ENCODE results near the gene PDCD4. TPM values are rescaled to one million over a fixed set of nuclear protein-coding genes. Genes with fewer than 3 reads are reported as not detected.

Gene PDCD4
- total and polyA plus RNA-seq, 10 of the 15 experiments (the other 5 are each of a cell fraction or from before 2014, with no cell fraction given), result 101 to 372 (median 171) TPM

DNA sequence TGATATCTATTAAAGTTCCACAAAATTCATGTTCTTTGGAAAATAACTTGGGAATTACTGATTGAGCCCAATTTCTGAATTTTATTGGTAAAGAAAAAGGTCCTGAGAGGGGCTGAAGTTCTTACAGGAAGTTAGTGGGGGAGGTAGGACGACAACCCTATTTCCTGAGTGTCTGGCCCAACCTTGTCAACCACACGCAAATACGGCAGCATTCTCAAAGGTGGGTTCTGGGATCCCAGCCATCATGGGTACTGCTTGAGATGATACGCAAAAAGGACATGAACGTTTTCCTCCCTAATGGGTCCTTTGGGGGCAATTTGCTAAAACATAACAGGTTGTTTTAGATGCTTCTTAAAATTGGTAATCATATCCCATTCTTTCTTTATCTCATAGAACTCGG, 2.7 kb upstream of the PDCD4 start (continued):
- no peak for TF ChIP-seq SUPT20H (IDR thresholded peaks at IDR 0.05; ENCODE audit: borderline replicate concordance, control insufficient read depth, low read depth, low read length)
- no peak for TF ChIP-seq NR2C2 (IDR thresholded peaks at IDR 0.05; ENCODE audit: borderline replicate concordance, control insufficient read depth, insufficient read length, low read depth)
- TF ChIP-seq, protein P1, sequence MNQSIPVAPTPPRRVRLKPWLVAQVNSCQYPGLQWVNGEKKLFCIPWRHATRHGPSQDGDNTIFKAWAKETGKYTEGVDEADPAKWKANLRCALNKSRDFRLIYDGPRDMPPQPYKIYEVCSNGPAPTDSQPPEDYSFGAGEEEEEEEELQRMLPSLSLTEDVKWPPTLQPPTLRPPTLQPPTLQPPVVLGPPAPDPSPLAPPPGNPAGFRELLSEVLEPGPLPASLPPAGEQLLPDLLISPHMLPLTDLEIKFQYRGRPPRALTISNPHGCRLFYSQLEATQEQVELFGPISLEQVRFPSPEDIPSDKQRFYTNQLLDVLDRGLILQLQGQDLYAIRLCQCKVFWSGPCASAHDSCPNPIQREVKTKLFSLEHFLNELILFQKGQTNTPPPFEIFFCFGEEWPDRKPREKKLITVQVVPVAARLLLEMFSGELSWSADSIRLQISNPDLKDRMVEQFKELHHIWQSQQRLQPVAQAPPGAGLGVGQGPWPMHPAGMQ (IDR thresholded peaks at IDR 0.05; ENCODE audit: borderline replicate concordance), result no peak
- TF ChIP-seq HDGF (IDR thresholded peaks at IDR 0.05), result no peak
- no peak for TF ChIP-seq STAT3 (IDR thresholded peaks at IDR 0.05; ENCODE audit: low read depth, low read length)
- TF ChIP-seq MTA3 (IDR thresholded peaks at IDR 0.05; ENCODE audit: borderline replicate concordance, low read length), result no peak
- TF ChIP-seq IKZF2 (IDR thresholded peaks at IDR 0.05), result peak; percentile 51; a peak in 2 of 4 replicates
- peak; percentile 72 for TF ChIP-seq RUNX3 (IDR thresholded peaks at IDR 0.05; ENCODE audit: low read length)
- TF ChIP-seq MXI1 (IDR thresholded peaks at IDR 0.05; ENCODE audit: low read depth, low read length), result no peak
- TF ChIP-seq, protein P2, sequence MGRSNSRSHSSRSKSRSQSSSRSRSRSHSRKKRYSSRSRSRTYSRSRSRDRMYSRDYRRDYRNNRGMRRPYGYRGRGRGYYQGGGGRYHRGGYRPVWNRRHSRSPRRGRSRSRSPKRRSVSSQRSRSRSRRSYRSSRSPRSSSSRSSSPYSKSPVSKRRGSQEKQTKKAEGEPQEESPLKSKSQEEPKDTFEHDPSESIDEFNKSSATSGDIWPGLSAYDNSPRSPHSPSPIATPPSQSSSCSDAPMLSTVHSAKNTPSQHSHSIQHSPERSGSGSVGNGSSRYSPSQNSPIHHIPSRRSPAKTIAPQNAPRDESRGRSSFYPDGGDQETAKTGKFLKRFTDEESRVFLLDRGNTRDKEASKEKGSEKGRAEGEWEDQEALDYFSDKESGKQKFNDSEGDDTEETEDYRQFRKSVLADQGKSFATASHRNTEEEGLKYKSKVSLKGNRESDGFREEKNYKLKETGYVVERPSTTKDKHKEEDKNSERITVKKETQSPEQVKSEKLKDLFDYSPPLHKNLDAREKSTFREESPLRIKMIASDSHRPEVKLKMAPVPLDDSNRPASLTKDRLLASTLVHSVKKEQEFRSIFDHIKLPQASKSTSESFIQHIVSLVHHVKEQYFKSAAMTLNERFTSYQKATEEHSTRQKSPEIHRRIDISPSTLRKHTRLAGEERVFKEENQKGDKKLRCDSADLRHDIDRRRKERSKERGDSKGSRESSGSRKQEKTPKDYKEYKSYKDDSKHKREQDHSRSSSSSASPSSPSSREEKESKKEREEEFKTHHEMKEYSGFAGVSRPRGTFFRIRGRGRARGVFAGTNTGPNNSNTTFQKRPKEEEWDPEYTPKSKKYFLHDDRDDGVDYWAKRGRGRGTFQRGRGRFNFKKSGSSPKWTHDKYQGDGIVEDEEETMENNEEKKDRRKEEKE (IDR thresholded peaks at IDR 0.05), result no peak
- TF ChIP-seq, protein P3, sequence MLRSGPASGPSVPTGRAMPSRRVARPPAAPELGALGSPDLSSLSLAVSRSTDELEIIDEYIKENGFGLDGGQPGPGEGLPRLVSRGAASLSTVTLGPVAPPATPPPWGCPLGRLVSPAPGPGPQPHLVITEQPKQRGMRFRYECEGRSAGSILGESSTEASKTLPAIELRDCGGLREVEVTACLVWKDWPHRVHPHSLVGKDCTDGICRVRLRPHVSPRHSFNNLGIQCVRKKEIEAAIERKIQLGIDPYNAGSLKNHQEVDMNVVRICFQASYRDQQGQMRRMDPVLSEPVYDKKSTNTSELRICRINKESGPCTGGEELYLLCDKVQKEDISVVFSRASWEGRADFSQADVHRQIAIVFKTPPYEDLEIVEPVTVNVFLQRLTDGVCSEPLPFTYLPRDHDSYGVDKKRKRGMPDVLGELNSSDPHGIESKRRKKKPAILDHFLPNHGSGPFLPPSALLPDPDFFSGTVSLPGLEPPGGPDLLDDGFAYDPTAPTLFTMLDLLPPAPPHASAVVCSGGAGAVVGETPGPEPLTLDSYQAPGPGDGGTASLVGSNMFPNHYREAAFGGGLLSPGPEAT (IDR thresholded peaks at IDR 0.05; ENCODE audit: low read depth), result no peak
- TF ChIP-seq SIX5 (IDR thresholded peaks at IDR 0.05; ENCODE audit: low read depth, low read length, severe bottlenecking), result no peak
- TF ChIP-seq, protein P4, sequence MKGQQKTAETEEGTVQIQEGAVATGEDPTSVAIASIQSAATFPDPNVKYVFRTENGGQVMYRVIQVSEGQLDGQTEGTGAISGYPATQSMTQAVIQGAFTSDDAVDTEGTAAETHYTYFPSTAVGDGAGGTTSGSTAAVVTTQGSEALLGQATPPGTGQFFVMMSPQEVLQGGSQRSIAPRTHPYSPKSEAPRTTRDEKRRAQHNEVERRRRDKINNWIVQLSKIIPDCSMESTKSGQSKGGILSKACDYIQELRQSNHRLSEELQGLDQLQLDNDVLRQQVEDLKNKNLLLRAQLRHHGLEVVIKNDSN (IDR thresholded peaks at IDR 0.05; ENCODE audit: borderline replicate concordance, extremely low read length, insufficient read depth, low read depth, low read length), result no peak
- TF ChIP-seq EZH2 (IDR thresholded peaks at IDR 0.05; ENCODE audit: borderline replicate concordance, control insufficient read depth, low read depth, low read length), result no peak
- TF ChIP-seq KDM1A (IDR thresholded peaks at IDR 0.05; ENCODE audit: borderline replicate concordance), result no peak
- no peak for TF ChIP-seq SMC3 (IDR thresholded peaks at IDR 0.05; ENCODE audit: borderline replicate concordance, low read length)
- TF ChIP-seq, protein P5, sequence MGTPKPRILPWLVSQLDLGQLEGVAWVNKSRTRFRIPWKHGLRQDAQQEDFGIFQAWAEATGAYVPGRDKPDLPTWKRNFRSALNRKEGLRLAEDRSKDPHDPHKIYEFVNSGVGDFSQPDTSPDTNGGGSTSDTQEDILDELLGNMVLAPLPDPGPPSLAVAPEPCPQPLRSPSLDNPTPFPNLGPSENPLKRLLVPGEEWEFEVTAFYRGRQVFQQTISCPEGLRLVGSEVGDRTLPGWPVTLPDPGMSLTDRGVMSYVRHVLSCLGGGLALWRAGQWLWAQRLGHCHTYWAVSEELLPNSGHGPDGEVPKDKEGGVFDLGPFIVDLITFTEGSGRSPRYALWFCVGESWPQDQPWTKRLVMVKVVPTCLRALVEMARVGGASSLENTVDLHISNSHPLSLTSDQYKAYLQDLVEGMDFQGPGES (IDR thresholded peaks at IDR 0.05), result no peak
- TF ChIP-seq, protein P6, sequence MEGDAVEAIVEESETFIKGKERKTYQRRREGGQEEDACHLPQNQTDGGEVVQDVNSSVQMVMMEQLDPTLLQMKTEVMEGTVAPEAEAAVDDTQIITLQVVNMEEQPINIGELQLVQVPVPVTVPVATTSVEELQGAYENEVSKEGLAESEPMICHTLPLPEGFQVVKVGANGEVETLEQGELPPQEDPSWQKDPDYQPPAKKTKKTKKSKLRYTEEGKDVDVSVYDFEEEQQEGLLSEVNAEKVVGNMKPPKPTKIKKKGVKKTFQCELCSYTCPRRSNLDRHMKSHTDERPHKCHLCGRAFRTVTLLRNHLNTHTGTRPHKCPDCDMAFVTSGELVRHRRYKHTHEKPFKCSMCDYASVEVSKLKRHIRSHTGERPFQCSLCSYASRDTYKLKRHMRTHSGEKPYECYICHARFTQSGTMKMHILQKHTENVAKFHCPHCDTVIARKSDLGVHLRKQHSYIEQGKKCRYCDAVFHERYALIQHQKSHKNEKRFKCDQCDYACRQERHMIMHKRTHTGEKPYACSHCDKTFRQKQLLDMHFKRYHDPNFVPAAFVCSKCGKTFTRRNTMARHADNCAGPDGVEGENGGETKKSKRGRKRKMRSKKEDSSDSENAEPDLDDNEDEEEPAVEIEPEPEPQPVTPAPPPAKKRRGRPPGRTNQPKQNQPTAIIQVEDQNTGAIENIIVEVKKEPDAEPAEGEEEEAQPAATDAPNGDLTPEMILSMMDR (IDR thresholded peaks at IDR 0.05 in 2 of 3, conservative IDR thresholded peaks at IDR 0.05 in 1 of 3; ENCODE audit: control insufficient read depth in 2 of 3, extremely low read depth in 1 of 3, insufficient read depth in 1 of 3, low read depth in 3 of 3, low read length in 3 of 3), result no peak
- no peak for TF ChIP-seq JUND (IDR thresholded peaks at IDR 0.05; ENCODE audit: low read depth, low read length)
- TF ChIP-seq ASH2L (IDR thresholded peaks at IDR 0.05; ENCODE audit: borderline replicate concordance, low read depth), result no peak
- no peak for TF ChIP-seq RAD21 (IDR thresholded peaks at IDR 0.05; ENCODE audit: insufficient read depth, low read depth, low read length)

Data from GM12878 (cell line).